ENCODE measurements around the gene ACTN2. TPM values are rescaled to one million over a fixed set of nuclear protein-coding genes. Genes with fewer than 3 reads are reported as not detected.

ACTN2 gene
- polyA plus RNA-seq, 3 donors, result 0.07 TPM; not detected in 2

DNA sequence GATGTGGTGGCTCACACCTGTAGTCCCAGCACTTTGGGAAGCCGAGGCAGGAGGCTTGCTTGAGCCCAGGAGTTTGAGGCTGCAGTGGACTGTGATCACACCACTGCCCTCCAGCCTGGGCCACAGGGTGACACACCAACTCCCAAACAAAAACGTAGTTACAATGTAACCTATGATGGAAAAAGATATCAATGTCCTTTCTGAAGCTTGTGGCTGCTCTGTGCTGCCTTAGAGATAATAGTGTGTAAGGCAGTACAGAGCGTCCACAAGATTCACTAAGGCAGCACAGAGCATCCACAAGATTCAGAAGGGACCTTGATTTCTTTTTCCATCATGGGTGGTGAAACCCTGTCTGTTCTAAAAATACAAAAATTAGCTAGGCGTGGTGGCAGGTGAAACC, 42.5 kb downstream of the ACTN2 start:
- Histone ChIP-seq H3K9ac (ENCODE audit: insufficient read depth, low read length, poor library complexity, severe bottlenecking) (no peak overlapping the region), H3K9me3 (replicated peaks in 1 of 2; ENCODE audit: control insufficient read depth in 1 of 2, insufficient read depth in 1 of 2, low read length in 2 of 2) (no peaks in the 10 kb centered on the region), H3K27ac (ENCODE audit: low read depth in 1 of 2, low read length in 2 of 2) (no peak overlapping the region), H3K4me3 (replicated peaks in 1 of 3; ENCODE audit: low read depth in 2 of 3, low read length in 3 of 3) (no peak overlapping the region), H3K79me2 (ENCODE audit: insufficient read depth, low read length) (no peaks in the 10 kb centered on the region), H3K36me3 (replicated peaks in 1 of 2; ENCODE audit: control insufficient read depth in 1 of 2, insufficient read depth in 2 of 2, low read length in 2 of 2) (no peaks in the 10 kb centered on the region), H3K4me2 (replicated peaks; ENCODE audit: extremely low read depth, low read length, poor library complexity, severe bottlenecking) (no peak overlapping the region), H2AFZ (ENCODE audit: insufficient read depth, low read depth, low read length, poor library complexity, severe bottlenecking) (no peak overlapping the region), H3K4me1 (ENCODE audit: control insufficient read depth in 1 of 2, insufficient read depth in 2 of 2, low read length in 2 of 2) (no peaks in the 10 kb centered on the region), H4K20me1 (ENCODE audit: insufficient read depth, low read length) (no peaks in the 10 kb centered on the region), H3K27me3 (ENCODE audit: control insufficient read depth in 2 of 2, insufficient read depth in 2 of 2, low read length in 2 of 2) (no peaks in the 10 kb centered on the region)
- Mint-ChIP-seq H3K4me1 (no peaks in the 10 kb centered on the region), H3K27ac (no peak overlapping the region), H3K36me3 (no peaks in the 10 kb centered on the region), H3K4me3 (no peak overlapping the region), H3K27me3 (ENCODE audit: low read depth in 3 of 3) (peaks cover 2 to 5% (median 2%) of the 10 kb centered on the region in 3 donors), H3K9me3 (peaks cover 0 to 3% (median 0%) of the 10 kb centered on the region in 7 donors)
- no peak for DNase-seq
- intact Hi-C loops (cut with micrococcal nuclease), result no loop called here
- TF ChIP-seq, protein P1, sequence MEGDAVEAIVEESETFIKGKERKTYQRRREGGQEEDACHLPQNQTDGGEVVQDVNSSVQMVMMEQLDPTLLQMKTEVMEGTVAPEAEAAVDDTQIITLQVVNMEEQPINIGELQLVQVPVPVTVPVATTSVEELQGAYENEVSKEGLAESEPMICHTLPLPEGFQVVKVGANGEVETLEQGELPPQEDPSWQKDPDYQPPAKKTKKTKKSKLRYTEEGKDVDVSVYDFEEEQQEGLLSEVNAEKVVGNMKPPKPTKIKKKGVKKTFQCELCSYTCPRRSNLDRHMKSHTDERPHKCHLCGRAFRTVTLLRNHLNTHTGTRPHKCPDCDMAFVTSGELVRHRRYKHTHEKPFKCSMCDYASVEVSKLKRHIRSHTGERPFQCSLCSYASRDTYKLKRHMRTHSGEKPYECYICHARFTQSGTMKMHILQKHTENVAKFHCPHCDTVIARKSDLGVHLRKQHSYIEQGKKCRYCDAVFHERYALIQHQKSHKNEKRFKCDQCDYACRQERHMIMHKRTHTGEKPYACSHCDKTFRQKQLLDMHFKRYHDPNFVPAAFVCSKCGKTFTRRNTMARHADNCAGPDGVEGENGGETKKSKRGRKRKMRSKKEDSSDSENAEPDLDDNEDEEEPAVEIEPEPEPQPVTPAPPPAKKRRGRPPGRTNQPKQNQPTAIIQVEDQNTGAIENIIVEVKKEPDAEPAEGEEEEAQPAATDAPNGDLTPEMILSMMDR (IDR thresholded peaks at IDR 0.05), result no peak
- 100% methylated on average over 4 of the region's 4 CpGs for WGBS (ENCODE audit: insufficient coverage)

DNA sequence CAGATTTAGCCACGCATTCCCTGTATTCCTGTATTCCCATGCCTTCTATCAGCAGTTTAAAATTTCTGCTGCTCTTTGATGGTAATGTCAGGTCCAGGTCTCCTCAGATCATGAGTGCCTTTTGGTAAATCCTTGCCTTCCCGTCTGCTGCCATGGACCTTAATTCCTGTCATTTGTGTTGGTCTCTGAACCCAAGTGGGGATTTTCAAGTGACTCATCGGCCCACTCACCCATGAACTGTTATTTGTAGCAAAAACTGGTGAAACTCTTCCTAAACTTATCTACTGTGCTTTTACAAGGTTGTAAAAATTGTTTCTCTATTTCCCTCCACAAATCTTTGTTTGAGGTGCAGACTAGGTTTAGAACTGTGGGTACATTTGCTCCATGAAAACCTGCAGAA, 47.4 kb downstream of the ACTN2 start:
- Mint-ChIP-seq H3K36me3 (no peaks in the 10 kb centered on the region), H3K4me1 (no peaks in the 10 kb centered on the region), H3K27me3 (ENCODE audit: low read depth in 3 of 3) (peaks cover 0 to 6% (median 2%) of the 10 kb centered on the region in 3 donors), H3K9me3 (peaks cover 0 to 6% (median 0%) of the 10 kb centered on the region in 7 donors), H3K4me3 (no peak overlapping the region), H3K27ac (no peak overlapping the region)
- Histone ChIP-seq H3K27me3 (ENCODE audit: control insufficient read depth in 2 of 2, insufficient read depth in 2 of 2, low read length in 2 of 2) (no peaks in the 10 kb centered on the region), H3K9me3 (replicated peaks in 1 of 2; ENCODE audit: control insufficient read depth in 1 of 2, insufficient read depth in 1 of 2, low read length in 2 of 2) (no peaks in the 10 kb centered on the region), H4K20me1 (ENCODE audit: insufficient read depth, low read length) (no peaks in the 10 kb centered on the region), H3K27ac (ENCODE audit: low read depth in 1 of 2, low read length in 2 of 2) (no peak overlapping the region), H2AFZ (ENCODE audit: insufficient read depth, low read depth, low read length, poor library complexity, severe bottlenecking) (no peak overlapping the region), H3K4me2 (replicated peaks; ENCODE audit: extremely low read depth, low read length, poor library complexity, severe bottlenecking) (no peak overlapping the region), H3K4me1 (ENCODE audit: control insufficient read depth in 1 of 2, insufficient read depth in 2 of 2, low read length in 2 of 2) (no peaks in the 10 kb centered on the region), H3K4me3 (replicated peaks in 1 of 3; ENCODE audit: low read depth in 2 of 3, low read length in 3 of 3) (no peak overlapping the region), H3K79me2 (ENCODE audit: insufficient read depth, low read length) (no peaks in the 10 kb centered on the region), H3K9ac (ENCODE audit: insufficient read depth, low read length, poor library complexity, severe bottlenecking) (no peak overlapping the region), H3K36me3 (replicated peaks in 1 of 2; ENCODE audit: control insufficient read depth in 1 of 2, insufficient read depth in 2 of 2, low read length in 2 of 2) (no peaks in the 10 kb centered on the region)
- 100% methylated on average over 2 of the region's 3 CpGs for WGBS (ENCODE audit: insufficient coverage)
- no peak for DNase-seq
- TF ChIP-seq, protein P1 (IDR thresholded peaks at IDR 0.05), result no peak
- intact Hi-C loops (cut with micrococcal nuclease), result no loop called here

Data from CD14-positive monocyte (primary cell).